SK-N-SH (cell line): ENCODE results near the gene SIM1. TPM values are rescaled to one million over a fixed set of nuclear protein-coding genes. Genes with fewer than 3 reads are reported as not detected.
A peak's percentile ranks its signal among the peaks of the same experiment; 100 is the strongest.

Experiments used
- CTCF ChIA-PET: fragments of 300-600, 350-600 bp; formaldehyde crosslinking; extraction: SDS; loops from one replicate; lab custom pipeline; 2021; lab: Yijun Ruan, JAX
- POLR2A ChIA-PET: fragments of 350-600 bp; sonication (Branson Sonifier 250); formaldehyde crosslinking; extraction: SDS; loops from one replicate; lab custom pipeline; 2020; ENCODE audit warnings: antibody characterized with exemption, inconsistent platforms; lab: Yijun Ruan, JAX
- DNase-seq: peaks from one replicate; pipeline ENCODE4 v3.0.0; 2012
- H2AFZ ChIP-seq: fragments of 200-600 bp; sonication (generic); 2 replicates; pipeline ENCODE4 v1.8.1; 2016; ENCODE audit warnings: antibody characterized with exemption, mild to moderate bottlenecking, low read depth
- H3F3A ChIP-seq: fragments of 200-600 bp; sonication (generic); replicated peaks from 2 replicates; pipeline ENCODE3; 2016; ENCODE audit warnings: antibody characterized with exemption, mild to moderate bottlenecking; ENCODE audit not compliant: insufficient read depth
- H3K27ac ChIP-seq, 2 experiments: fragments of 200-500 bp in 1 of 2; fragments of 200-600 bp in 1 of 2; sonication (Bioruptor generic) in 1 of 2; sonication (generic), shearing (Covaris generic) in 1 of 2; 2 replicates each; pipeline versions ENCODE4 v1.5.1 to v1.6.1; 2014 to 2016; ENCODE audit warnings: low read depth in 2 of 2, inconsistent platforms in 1 of 2, low read length in 1 of 2, mild to moderate bottlenecking in 1 of 2, mixed read lengths in 1 of 2
- H3K27me3 ChIP-seq: fragments of 200-600 bp; sonication (generic), shearing (Covaris generic); 2 replicates; pipeline ENCODE4 v1.6.1; 2016; ENCODE audit warnings: mixed run types; ENCODE audit not compliant: insufficient read depth
- H3K36me3 ChIP-seq, 2 experiments: fragments of 200-500 bp in 1 of 2; fragments of 200-600 bp in 1 of 2; sonication (Bioruptor generic) in 1 of 2; sonication (generic) in 1 of 2; replicated peaks in 1 of 2; 2 replicates each; pipeline versions ENCODE3 to v1.5.1; 2014 to 2016; ENCODE audit warnings: low read length in 1 of 2, mild to moderate bottlenecking in 1 of 2; ENCODE audit not compliant: insufficient read depth in 2 of 2, control insufficient read depth in 1 of 2
- H3K4me1 ChIP-seq, 2 experiments: fragments of 200-500 bp in 1 of 2; fragments of 200-600 bp in 1 of 2; sonication (Bioruptor generic) in 1 of 2; sonication (generic), shearing (Covaris generic) in 1 of 2; 2 replicates each; pipeline versions ENCODE4 v1.5.1 to v1.6.1; 2014 to 2016; ENCODE audit warnings: low read depth in 1 of 2, low read length in 1 of 2, mixed run types in 1 of 2; ENCODE audit not compliant: insufficient read depth in 2 of 2, control insufficient read depth in 1 of 2
- H3K4me2 ChIP-seq: fragments of 200-600 bp; sonication (generic), shearing (Covaris generic); 2 replicates; pipeline ENCODE4 v1.6.1; 2017; ENCODE audit warnings: mixed run types
- H3K4me3 ChIP-seq, 2 experiments: fragments of 200-500 bp in 1 of 2; fragments of 200-600 bp in 1 of 2; sonication (Bioruptor generic) in 1 of 2; sonication (generic), shearing (Covaris generic) in 1 of 2; 2 replicates each; pipeline versions ENCODE4 v1.5.1 to v1.8.1; 2014 to 2016; ENCODE audit warnings: low read depth in 2 of 2, inconsistent platforms in 1 of 2, low read length in 1 of 2, mild to moderate bottlenecking in 1 of 2, mixed read lengths in 1 of 2, moderate library complexity in 1 of 2
- H3K79me2 ChIP-seq: fragments of 200-600 bp; sonication (generic); 2 replicates; pipeline ENCODE4 v1.8.1; 2017; ENCODE audit warnings: mild to moderate bottlenecking; ENCODE audit not compliant: insufficient read depth
- H3K9ac ChIP-seq: fragments of 200-600 bp; sonication (generic); 2 replicates; pipeline ENCODE4 v1.6.1; 2017; ENCODE audit warnings: mixed run types
- H3K9me2 ChIP-seq: fragments of 200-600 bp; sonication (generic); 2 replicates; pipeline ENCODE4 v1.6.1; 2017; ENCODE audit warnings: mixed run types
- H3K9me3 ChIP-seq: fragments of 200-600 bp; sonication (generic); 2 replicates; pipeline ENCODE4 v1.6.1; 2017; ENCODE audit warnings: mixed run types, mild to moderate bottlenecking, moderate library complexity
- H4K20me1 ChIP-seq: fragments of 200-600 bp; sonication (generic); 2 replicates; pipeline ENCODE4 v1.6.1; 2017; ENCODE audit warnings: mild to moderate bottlenecking, mixed run types; ENCODE audit not compliant: insufficient read depth
- EZH2phosphoT487 ChIP-seq: fragments of 200-600 bp; sonication (generic); IDR thresholded peaks from 2 replicates; pipeline ENCODE4 v1.6.1; 2017; ENCODE audit warnings: low read depth, mixed run types, mild to moderate bottlenecking, antibody characterized with exemption, moderate library complexity, borderline replicate concordance
- FOSL2 ChIP-seq: IDR thresholded peaks from 2 replicates; pipeline ENCODE4 v1.4.0; 2012; ENCODE audit warnings: low read depth, mild to moderate bottlenecking, moderate library complexity, borderline replicate concordance
- FOXM1 ChIP-seq: IDR thresholded peaks from 2 replicates; pipeline ENCODE4 v1.4.0; 2012; ENCODE audit warnings: low read depth, mild to moderate bottlenecking
- GABPA ChIP-seq: IDR thresholded peaks from 2 replicates; pipeline ENCODE4 v1.4.0; 2012; ENCODE audit warnings: low read depth, mild to moderate bottlenecking
- MXI1 ChIP-seq: IDR thresholded peaks from 2 replicates; pipeline ENCODE4 v1.6.1; 2012; ENCODE audit warnings: mild to moderate bottlenecking, low read depth, low read length, improper control_type of control experiment
- NFIC ChIP-seq: IDR thresholded peaks from 2 replicates; pipeline ENCODE4 v1.4.0; 2012; ENCODE audit warnings: borderline replicate concordance
- POLR2AphosphoS5 ChIP-seq: IDR thresholded peaks from 2 replicates; pipeline ENCODE4 v1.6.1; 2012; ENCODE audit warnings: low read depth, low read length
- RAD21 ChIP-seq: IDR thresholded peaks from 2 replicates; pipeline ENCODE4 v1.6.1; 2012; ENCODE audit warnings: mild to moderate bottlenecking, low read length
- RXRA ChIP-seq: IDR thresholded peaks from 2 replicates; pipeline ENCODE4 v1.4.0; 2012; ENCODE audit warnings: low read depth, mild to moderate bottlenecking, borderline replicate concordance
- SIN3A ChIP-seq: IDR thresholded peaks from 2 replicates; pipeline ENCODE4 v1.6.1; 2012; ENCODE audit warnings: low read depth, mild to moderate bottlenecking, low read length, moderate library complexity, borderline replicate concordance
- TCF12 ChIP-seq: IDR thresholded peaks from 2 replicates; pipeline ENCODE4 v1.4.0; 2012
- YY1 ChIP-seq: IDR thresholded peaks from 2 replicates; pipeline ENCODE4 v1.4.0; 2012; ENCODE audit warnings: low read depth, mild to moderate bottlenecking
- WGBS: methylation state at CpG from one replicate; pipeline ENCODE4 v1.1.6; 2017; ENCODE audit warnings: low lambda C conversion rate; 5-methylcytosine and 5-hydroxymethylcytosine counted together
- polyA plus RNA-seq, 3 experiments: library from polyadenylated mRNA; depleted of rRNA; stranded (reverse); fragments of >200 nt; gene quantifications; 2 replicates each; pipeline ENCODE4 v1.2.3, GENCODE V29; 2012

SIM1 gene
- polyA plus RNA-seq, 1 of the 3 experiments (the other 2 are of a cell fraction): not detected

DNA sequence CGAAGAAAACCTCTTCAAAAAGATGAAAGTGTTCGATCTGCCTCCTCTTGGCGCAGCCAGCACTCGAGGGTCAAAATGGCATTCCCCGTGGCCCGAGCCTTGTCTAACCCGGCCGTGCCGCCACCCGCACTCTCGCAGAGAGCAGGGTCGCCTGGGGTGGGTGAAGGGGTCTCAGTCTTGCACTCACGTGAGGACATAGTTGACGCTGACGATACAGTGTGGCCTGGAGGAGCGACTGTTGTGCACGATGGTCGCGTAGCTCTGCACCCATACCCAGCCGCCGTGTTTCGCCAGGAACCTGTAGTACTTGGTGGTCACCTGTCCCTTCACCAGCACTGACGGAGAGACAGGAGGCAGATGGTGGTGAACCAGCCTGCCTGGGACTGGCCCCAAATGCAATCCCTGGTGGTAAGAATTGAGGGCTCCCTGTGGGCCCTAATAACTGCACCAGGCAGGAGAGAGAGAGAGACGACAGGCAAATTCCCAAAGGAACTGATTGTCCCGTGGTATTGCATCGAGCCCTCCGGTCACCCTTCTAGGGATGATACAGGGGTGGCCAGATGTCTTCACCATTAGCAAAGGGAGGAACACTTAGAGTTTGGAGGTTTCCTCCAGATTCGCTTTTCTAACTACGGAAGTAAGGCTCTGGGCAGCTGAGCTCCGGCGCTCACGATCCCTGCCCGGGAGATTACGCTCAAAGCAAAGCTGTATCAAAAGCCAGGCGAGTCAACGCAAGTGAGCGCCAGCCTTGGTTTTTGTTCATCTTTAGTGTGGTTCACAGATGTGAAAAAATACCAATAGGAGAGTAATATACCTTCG is 17.4 kb downstream of the SIM1 start:
- no peaks in the 10 kb centered on the region; a peak in 1 of 4 replicates for H3K4me1 ChIP-seq
- no peaks in the 10 kb centered on the region for H4K20me1 ChIP-seq
- ChIA-PET POLR2A (interaction anchor here (0.6 kb wide), 1 partner anchor 9 kb away, joined by 3 read pairs; no protein-coding TSS in a partner anchor), CTCF (no interaction called here)
- H3K9me2 ChIP-seq: no peaks in the 10 kb centered on the region
- H3K4me2 ChIP-seq: peak overlapping the region; percentile 56; the same call in 1 of the 2 replicates
- H3K27me3 ChIP-seq: peaks cover 96% of the 10 kb centered on the region
- H3F3A ChIP-seq: no peaks in the 10 kb centered on the region
- no peaks in the 10 kb centered on the region for H3K79me2 ChIP-seq
- no peak overlapping the region for H3K27ac ChIP-seq
- no peak for DNase-seq
- no peaks in the 10 kb centered on the region for H3K9me3 ChIP-seq
- H3K4me3 ChIP-seq: no peak overlapping the region
- H3K36me3 ChIP-seq: no peaks in the 10 kb centered on the region
- TF ChIP-seq MXI1 (no peak), POLR2AphosphoS5 (no peak), RAD21 (no peak), FOXM1 (no peak), RXRA (no peak), EZH2phosphoT487 (peak; percentile 36)
- H2AFZ ChIP-seq: no peak overlapping the region
- H3K9ac ChIP-seq: no peak overlapping the region
- WGBS: 17% methylated on average over 17 of the region's 38 CpGs

DNA sequence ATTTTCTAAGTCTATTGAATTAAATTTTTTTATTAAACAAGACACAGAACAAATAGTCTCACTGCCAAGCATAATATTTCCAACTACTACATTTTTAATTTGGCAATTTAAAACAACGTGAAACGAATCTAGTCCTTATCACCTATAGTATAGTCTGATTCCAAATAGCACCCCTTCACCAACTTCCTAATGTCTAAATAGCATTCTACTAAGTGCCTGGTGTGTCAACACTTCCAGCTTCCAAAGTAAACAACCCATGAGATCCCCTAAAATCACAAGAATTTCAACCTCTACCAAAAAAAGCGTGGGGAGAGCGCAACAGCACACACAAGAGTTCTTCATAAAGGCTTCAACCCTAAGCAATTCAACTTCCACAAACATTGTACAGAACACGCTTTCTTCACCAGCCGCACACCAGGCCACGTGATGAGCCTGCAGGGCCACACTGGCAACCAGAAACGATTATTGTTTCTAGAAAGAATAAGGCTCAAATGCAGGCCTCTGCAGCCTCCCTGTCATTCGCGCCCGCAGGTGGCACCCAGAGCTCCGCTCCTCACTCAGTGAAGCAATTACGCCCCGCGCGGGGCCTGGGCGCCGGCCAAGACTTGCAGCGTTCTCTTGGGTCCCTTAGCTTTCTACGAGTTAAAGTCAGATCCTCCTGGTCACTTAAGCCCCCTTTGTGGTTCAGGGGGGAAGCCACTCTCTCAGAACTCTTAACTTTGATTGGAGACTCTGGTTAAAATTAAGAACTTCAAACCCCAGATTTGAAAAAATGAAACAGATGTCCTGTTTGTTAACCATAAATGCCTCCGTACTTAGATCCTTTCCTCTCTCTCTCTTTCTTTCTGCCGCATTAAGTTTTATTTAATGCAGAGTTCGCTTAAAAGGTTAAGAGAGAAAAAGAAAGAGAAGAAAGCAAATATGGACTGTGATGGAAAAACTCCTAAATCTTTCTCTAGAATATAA is 18.3 kb downstream of the SIM1 start:
- 19% methylated on average over 23 of the region's 23 CpGs for WGBS
- H3F3A ChIP-seq: no peaks in the 10 kb centered on the region
- no peak overlapping the region for H3K4me3 ChIP-seq
- POLR2A ChIA-PET: no interaction called here
- H3K36me3 ChIP-seq: no peaks in the 10 kb centered on the region
- H3K9me2 ChIP-seq: no peaks in the 10 kb centered on the region
- H3K9ac ChIP-seq: no peak overlapping the region
- no peak overlapping the region for H3K27ac ChIP-seq
- H3K4me2 ChIP-seq: peak overlapping the region; percentile 56; the same call in 1 of the 2 replicates
- H3K79me2 ChIP-seq: no peaks in the 10 kb centered on the region
- no peaks in the 10 kb centered on the region for H4K20me1 ChIP-seq
- H3K4me1 ChIP-seq: no peaks in the 10 kb centered on the region; a peak in 1 of 4 replicates
- H3K9me3 ChIP-seq: no peaks in the 10 kb centered on the region
- TF ChIP-seq SIN3A (no peak), EZH2phosphoT487 (0 out of 2 replicates have a peak, but pooled peaks have one; percentile 16), RXRA (no peak), TCF12 (no peak), NFIC (no peak), GABPA (no peak), FOXM1 (no peak), YY1 (no peak), FOSL2 (no peak)
- no peak for DNase-seq
- no peak overlapping the region for H2AFZ ChIP-seq
- CTCF ChIA-PET: no interaction called here
- peaks cover 92% of the 10 kb centered on the region for H3K27me3 ChIP-seq
